CD4-positive, alpha-beta memory T cell (primary cell): Measurements from ENCODE around the gene TTC7B. TPM values are rescaled to one million over a fixed set of nuclear protein-coding genes. Genes with fewer than 3 reads are reported as not detected.

Experiments used
- CTCF ChIA-PET: fragments of 350-600 bp; sonication (Branson Sonifier 250); formaldehyde crosslinking; loops from one replicate; lab custom pipeline; 2021; ENCODE audit warnings: inconsistent platforms; ENCODE audit not compliant: partially characterized antibody; lab: Charles Lee
- POLR2A ChIA-PET: fragments of 350-600 bp; sonication (Branson Sonifier 250); formaldehyde crosslinking; loops from one replicate; lab custom pipeline; 2021; ENCODE audit not compliant: partially characterized antibody; lab: Charles Lee
- DNase-seq, 5 donors: peaks; one replicate each; pipeline versions ENCODE4 v3.0.0 to v3.0.0-alpha.2; 2020 to 2022; ENCODE audit warnings: mixed read lengths in 1 of 5
- H3K27ac ChIP-seq: one replicate; pipeline ENCODE4 v1.7.0; 2013; ENCODE audit warnings: low read depth, low read length
- H3K27me3 ChIP-seq: 2 replicates; pipeline ENCODE4 v1.7.0; 2013; ENCODE audit warnings: mild to moderate bottlenecking, low read length, moderate library complexity; ENCODE audit not compliant: insufficient read depth
- H3K36me3 ChIP-seq: 2 replicates; pipeline ENCODE4 v1.7.0; 2013; ENCODE audit warnings: mild to moderate bottlenecking, low read length, moderate library complexity; ENCODE audit not compliant: insufficient read depth
- H3K4me1 ChIP-seq: 2 replicates; pipeline ENCODE4 v1.7.0; 2013; ENCODE audit warnings: mild to moderate bottlenecking, low read length, moderate library complexity; ENCODE audit not compliant: insufficient read depth
- H3K4me3 ChIP-seq, 2 donors: one replicate each; pipeline ENCODE4 v1.7.0; 2013; ENCODE audit warnings: low read length in 2 of 2, mild to moderate bottlenecking in 1 of 2
- H3K9me3 ChIP-seq, 2 donors: one replicate each; pipeline ENCODE4 v1.7.0; 2013; ENCODE audit warnings: low read length in 2 of 2, control low read depth in 1 of 2; ENCODE audit not compliant: control insufficient read depth in 1 of 2
- H3K27ac Mint-ChIP-seq, 7 donors: one replicate each; pipeline ENCODE4 v1.8.0; 2020 to 2021; ENCODE audit warnings: mixed read lengths in 7 of 7, mild to moderate bottlenecking in 6 of 7, inconsistent platforms in 3 of 7, moderate library complexity in 3 of 7
- H3K27me3 Mint-ChIP-seq, 2 donors: one replicate each; pipeline ENCODE4 v1.8.0; 2020 to 2021; ENCODE audit warnings: mixed read lengths in 2 of 2
- H3K36me3 Mint-ChIP-seq, 2 donors: one replicate each; pipeline ENCODE4 v1.8.0; 2020 to 2021; ENCODE audit warnings: mixed read lengths in 2 of 2, inconsistent platforms in 1 of 2, mild to moderate bottlenecking in 1 of 2
- H3K4me1 Mint-ChIP-seq, 4 donors: one replicate each; pipeline ENCODE4 v1.8.0; 2020 to 2021; ENCODE audit warnings: mixed read lengths in 4 of 4, mild to moderate bottlenecking in 1 of 4
- H3K4me3 Mint-ChIP-seq, 8 donors: one replicate each; pipeline ENCODE4 v1.8.0; 2020 to 2021; ENCODE audit warnings: mixed read lengths in 8 of 8, mild to moderate bottlenecking in 7 of 8, moderate library complexity in 6 of 8, inconsistent platforms in 3 of 8
- H3K9me3 Mint-ChIP-seq, 8 donors: one replicate each; pipeline ENCODE4 v1.8.0; 2020 to 2021; ENCODE audit warnings: mixed read lengths in 8 of 8, mild to moderate bottlenecking in 5 of 8, inconsistent platforms in 3 of 8, moderate library complexity in 1 of 8
- intact Hi-C: fragments of 100-400 bp; cut with micrococcal nuclease; formaldehyde crosslinking; loops from one replicate; pipeline ENCODE4 v1.15.1; 2023
- polyA plus RNA-seq, 2 donors: library from polyadenylated mRNA; unstranded; fragments of 300-500 nt; fragmentation: Illumina TruSeq; gene quantifications; one replicate each; pipeline ENCODE4 v1.2.3, GENCODE V29; 2021
- total RNA-seq, 2 experiments: library from RNA; stranded (reverse); gene quantifications; one replicate each; pipeline ENCODE4 v1.2.3, GENCODE V29; 2021

The TTC7B gene
- total and polyA plus RNA-seq, 4 experiments from 2014 or later = 0.30 to 1.9 (median 1.5) TPM; not detected in 1

DNA sequence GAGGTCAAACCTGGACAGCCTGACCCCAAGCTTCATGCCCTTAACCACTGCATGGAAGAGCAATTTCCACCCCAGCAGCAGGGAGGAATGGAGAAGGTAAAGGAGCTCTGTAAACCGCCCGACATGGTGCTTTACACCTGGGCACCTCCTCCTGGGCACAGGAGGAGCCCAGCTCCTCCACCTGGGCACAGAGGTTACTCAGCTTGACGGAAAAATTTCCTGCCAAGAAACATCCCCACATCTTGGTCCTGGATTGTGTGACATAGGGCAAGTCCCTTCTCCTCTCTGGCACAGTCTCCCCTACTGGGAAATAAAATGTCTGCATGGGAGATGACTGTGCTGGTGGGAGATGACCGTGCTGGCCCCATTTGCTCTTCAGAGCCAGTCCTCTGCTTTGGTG is 40.8 kb downstream of the TTC7B start:
- Histone ChIP-seq H3K27me3 (no peaks in the 10 kb centered on the region), H3K4me1 (no peaks in the 10 kb centered on the region), H3K27ac (no peak overlapping the region), H3K36me3 (no peaks in the 10 kb centered on the region), H3K4me3 (no peak overlapping the region), H3K9me3 (no peaks in the 10 kb centered on the region)
- no peaks in the 10 kb centered on the region for H3K4me1 Mint-ChIP-seq
- ChIA-PET POLR2A (no interaction called here), CTCF (no interaction called here)
- no peaks in the 10 kb centered on the region for H3K36me3 Mint-ChIP-seq
- no peaks in the 10 kb centered on the region for H3K9me3 Mint-ChIP-seq
- intact Hi-C loops = no loop called here
- H3K27me3 Mint-ChIP-seq = no peaks in the 10 kb centered on the region
- DNase-seq = no peak
- H3K4me3 Mint-ChIP-seq = no peak overlapping the region
- no peak overlapping the region for H3K27ac Mint-ChIP-seq

GRCh38 chr14:90774316-90774715 is 41.9 kb downstream of the TTC7B start:
- no peaks in the 10 kb centered on the region for H3K36me3 ChIP-seq
- Mint-ChIP-seq H3K9me3 (peaks cover 0 to 2% (median 0%) of the 10 kb centered on the region in 8 donors), H3K27me3 (no peaks in the 10 kb centered on the region), H3K4me3 (no peak overlapping the region), H3K27ac (no peak overlapping the region), H3K4me1 (no peaks in the 10 kb centered on the region), H3K36me3 (no peaks in the 10 kb centered on the region)
- no peaks in the 10 kb centered on the region for H3K9me3 ChIP-seq
- H3K4me1 ChIP-seq = no peaks in the 10 kb centered on the region
- H3K4me3 ChIP-seq = no peak overlapping the region
- H3K27me3 ChIP-seq = no peaks in the 10 kb centered on the region
- H3K27ac ChIP-seq = no peak overlapping the region
- no peak for DNase-seq
- ChIA-PET POLR2A (no interaction called here), CTCF (no interaction called here)
- intact Hi-C loops = no loop called here

DNA sequence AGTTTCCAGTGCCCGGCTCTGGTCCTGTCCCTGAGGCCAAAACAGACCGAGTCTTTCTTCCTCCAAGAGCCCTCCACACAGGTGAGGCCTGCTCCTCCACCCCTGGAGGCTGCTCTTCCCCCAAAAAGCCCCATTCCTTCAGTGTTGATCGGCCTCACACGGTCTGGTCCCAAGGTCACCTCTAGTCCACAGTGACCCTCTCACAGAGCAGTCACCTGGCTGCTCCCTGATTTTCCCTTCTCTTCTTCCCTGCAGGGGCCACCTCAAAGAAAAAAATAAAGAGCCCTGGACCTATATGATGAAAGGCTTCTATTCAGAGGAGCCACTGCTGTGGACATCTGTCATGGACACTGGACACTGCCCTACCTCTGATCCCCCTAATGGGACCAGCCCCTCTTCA is 42.5 kb downstream of the TTC7B start:
- no peaks in the 10 kb centered on the region for H3K4me1 ChIP-seq
- intact Hi-C loops = no loop called here
- no peaks in the 10 kb centered on the region for H3K27me3 ChIP-seq
- ChIA-PET CTCF (no interaction called here), POLR2A (no interaction called here)
- H3K4me3 Mint-ChIP-seq = no peak overlapping the region
- H3K36me3 ChIP-seq = no peaks in the 10 kb centered on the region
- H3K27ac ChIP-seq = no peak overlapping the region
- H3K9me3 ChIP-seq = no peaks in the 10 kb centered on the region
- H3K9me3 Mint-ChIP-seq = peaks cover 0 to 6% (median 0%) of the 10 kb centered on the region in 8 donors
- H3K4me3 ChIP-seq = no peak overlapping the region
- no peaks in the 10 kb centered on the region for H3K4me1 Mint-ChIP-seq
- no peaks in the 10 kb centered on the region for H3K27me3 Mint-ChIP-seq
- no peaks in the 10 kb centered on the region for H3K36me3 Mint-ChIP-seq
- H3K27ac Mint-ChIP-seq = peak overlapping the region in 1 of 7 donors; percentile 36
- DNase-seq = no peak

DNA sequence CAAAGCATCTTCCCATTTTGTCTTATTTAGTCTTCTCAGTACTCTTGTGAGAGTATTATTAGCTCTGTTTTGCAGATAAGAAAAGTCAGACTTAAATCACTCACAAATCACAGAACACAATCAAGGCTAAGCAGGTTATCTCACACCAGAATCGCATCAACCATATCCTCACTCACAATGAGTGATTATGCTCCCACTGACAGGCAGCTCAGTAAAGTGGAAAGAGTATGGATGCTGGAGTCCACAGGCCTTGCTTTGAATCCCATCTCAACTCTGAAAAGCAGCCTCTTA is 43.1 kb downstream of the TTC7B start:
- H3K9me3 Mint-ChIP-seq = peaks cover 0 to 11% (median 5%) of the 10 kb centered on the region in 8 donors
- no peaks in the 10 kb centered on the region for H3K27me3 ChIP-seq
- H3K27ac Mint-ChIP-seq = no peak overlapping the region
- no peak for DNase-seq
- no peaks in the 10 kb centered on the region for H3K4me1 ChIP-seq
- peaks cover 3 to 4% of the 10 kb centered on the region in 2 donors for H3K36me3 Mint-ChIP-seq
- H3K4me1 Mint-ChIP-seq = no peaks in the 10 kb centered on the region
- intact Hi-C loops = no loop called here
- no peak overlapping the region for H3K4me3 ChIP-seq
- no peaks in the 10 kb centered on the region for H3K9me3 ChIP-seq
- peaks cover 0 to under 1% of the 10 kb centered on the region in 2 donors for H3K27me3 Mint-ChIP-seq
- ChIA-PET POLR2A (no interaction called here), CTCF (no interaction called here)
- H3K4me3 Mint-ChIP-seq = no peak overlapping the region
- no peak overlapping the region for H3K27ac ChIP-seq
- no peaks in the 10 kb centered on the region for H3K36me3 ChIP-seq

- H3K4me1 ChIP-seq = no peaks in the 10 kb centered on the region
- no peaks in the 10 kb centered on the region for H3K27me3 ChIP-seq
- H3K27ac Mint-ChIP-seq = no peak overlapping the region
- H3K9me3 Mint-ChIP-seq = peaks cover 0 to 50% (median 36%) of the 10 kb centered on the region in 8 donors
- CTCF ChIA-PET = interaction anchor here (3.1 kb wide), 1 partner anchor 9 kb away, joined by 23 read pairs; no protein-coding TSS in a partner anchor
- peaks cover 0 to 7% of the 10 kb centered on the region in 2 donors for H3K9me3 ChIP-seq
- POLR2A ChIA-PET = interaction anchor here (1.3 kb wide), 1 partner anchor 10 kb away, joined by 4 read pairs; no protein-coding TSS in a partner anchor
- H3K27me3 Mint-ChIP-seq = peaks cover 0 to 4% of the 10 kb centered on the region in 2 donors
- no peak overlapping the region for H3K4me3 ChIP-seq
- H3K36me3 ChIP-seq = no peaks in the 10 kb centered on the region
- no peaks in the 10 kb centered on the region for H3K4me1 Mint-ChIP-seq
- DNase-seq = no peak
- intact Hi-C loops = no loop called here
- H3K36me3 Mint-ChIP-seq = peaks cover 16 to 25% of the 10 kb centered on the region in 2 donors
- H3K27ac ChIP-seq = no peak overlapping the region
- H3K4me3 Mint-ChIP-seq = no peak overlapping the region
Measured at GRCh38 chr14:90767899-90768298, 48.3 kb downstream of the TTC7B start.

- no peak overlapping the region for H3K27ac ChIP-seq
- POLR2A ChIA-PET = interaction anchor here (1.7 to 4.4 kb wide), 2 partner anchors 8 to 378 kb away, joined by 3 to 56 read pairs; no protein-coding TSS in a partner anchor
- CTCF ChIA-PET = interaction anchor here (0.7 to 3.6 kb wide), 11 partner anchors 7 to 460 kb away, joined by 3 to 26 read pairs (median 6); no protein-coding TSS in a partner anchor
- peaks cover 18% of the 10 kb centered on the region for H3K4me1 ChIP-seq
- Mint-ChIP-seq H3K27me3 (peaks cover 3 to 8% of the 10 kb centered on the region in 2 donors), H3K4me3 (peak overlapping the region in 1 of 8 donors; percentile 49), H3K9me3 (peaks cover 3 to 29% (median 18%) of the 10 kb centered on the region in 8 donors), H3K27ac (peak overlapping the region in 1 of 7 donors; percentile 24), H3K36me3 (peaks cover 9 to 10% of the 10 kb centered on the region in 2 donors), H3K4me1 (peaks cover 7 to 23% (median 12%) of the 10 kb centered on the region in 4 donors)
- intact Hi-C loops = no loop called here
- DNase-seq = no peak
- no peaks in the 10 kb centered on the region for H3K9me3 ChIP-seq
- no peaks in the 10 kb centered on the region for H3K36me3 ChIP-seq
- H3K27me3 ChIP-seq = no peaks in the 10 kb centered on the region
- H3K4me3 ChIP-seq = no peak overlapping the region
Measured at GRCh38 chr14:90760591-90761316, 55.5 kb downstream of the TTC7B start.

- ChIA-PET CTCF (interaction anchor here (0.8 to 3.6 kb wide), 11 partner anchors 8 to 459 kb away, joined by 3 to 26 read pairs (median 5); partner anchors contain the start of gene TTC7B), POLR2A (interaction anchor here (1.7 to 4.4 kb wide), 2 partner anchors 9 to 377 kb away, joined by 3 to 56 read pairs; no protein-coding TSS in a partner anchor)
- Mint-ChIP-seq H3K4me3 (no peak overlapping the region), H3K4me1 (peaks cover 7 to 23% (median 12%) of the 10 kb centered on the region in 4 donors), H3K36me3 (peaks cover 9% of the 10 kb centered on the region in 2 donors), H3K27me3 (peaks cover 3 to 8% of the 10 kb centered on the region in 2 donors), H3K9me3 (peaks cover 3 to 25% (median 17%) of the 10 kb centered on the region in 8 donors), H3K27ac (peak overlapping the region in 2 of 7 donors; percentile 14 to 21)
- intact Hi-C loops = no loop called here
- no peak for DNase-seq
- no peaks in the 10 kb centered on the region for H3K27me3 ChIP-seq
- H3K36me3 ChIP-seq = no peaks in the 10 kb centered on the region
- H3K4me1 ChIP-seq = peaks cover 18% of the 10 kb centered on the region
- no peak overlapping the region for H3K27ac ChIP-seq
- H3K4me3 ChIP-seq = no peak overlapping the region
- H3K9me3 ChIP-seq = no peaks in the 10 kb centered on the region
Measured at GRCh38 chr14:90760078-90760444, 56.2 kb downstream of the TTC7B start.
